Right atrium auricular region (tissue), 2 donors: ENCODE data around the gene FAM222A. TPM values are rescaled to one million over a fixed set of nuclear protein-coding genes. Genes with fewer than 3 reads are reported as not detected.
"Not testable (repeated sequence)": the region's sequence is repeated elsewhere in the genome, so short reads cannot be mapped to it uniquely, and the experiment has no call there.

Experiments
- DNase-seq: peaks from one replicate; pipeline ENCODE4 v3.0.0-alpha.2; 2019; ENCODE audit warnings: low spot score
- H3K27ac ChIP-seq, 2 donors: fragments of 200-600 bp; sonication (generic); 1 replicate in 1 of 2; 2 replicates in 1 of 2; pipeline ENCODE4 v1.5.1; 2016 to 2019
- H3K27me3 ChIP-seq, 2 donors: fragments of 200-600 bp; sonication (generic); one replicate each; pipeline versions ENCODE4 v1.5.1 to v1.6.0; 2017 to 2019
- H3K36me3 ChIP-seq: fragments of 200-600 bp; sonication (generic); one replicate; pipeline ENCODE4 v1.5.1; 2016
- H3K4me1 ChIP-seq, 2 donors: fragments of 200-600 bp; sonication (generic); one replicate each; pipeline versions ENCODE4 v1.5.1 to v1.6.0; 2017 to 2019
- H3K4me3 ChIP-seq, 2 donors: fragments of 200-600 bp; sonication (generic); 1 replicate in 1 of 2; 2 replicates in 1 of 2; pipeline ENCODE4 v1.5.1; 2017 to 2019; ENCODE audit warnings: mild to moderate bottlenecking in 1 of 2, moderate library complexity in 1 of 2
- H3K9me3 ChIP-seq, 2 donors: fragments of 200-600 bp; sonication (generic); one replicate each; pipeline ENCODE4 v1.5.1; 2019
- total RNA-seq, 2 donors: library from RNA; depleted of rRNA; stranded (reverse); fragments of >200 nt; gene quantifications; one replicate each; pipeline ENCODE4 v1.1.0, GENCODE V29; 2016
- TF ChIP-seq, protein P1 (sequence below), 2 donors: fragments of 200-600 bp; sonication (generic); IDR thresholded peaks; one replicate each; pipeline ENCODE4 v1.5.1; 2019; ENCODE audit warnings: antibody characterized with exemption in 2 of 2

The FAM222A gene
- total RNA-seq, 2 donors from 2014 or later, result 23.6 to 32.4 TPM

DNA sequence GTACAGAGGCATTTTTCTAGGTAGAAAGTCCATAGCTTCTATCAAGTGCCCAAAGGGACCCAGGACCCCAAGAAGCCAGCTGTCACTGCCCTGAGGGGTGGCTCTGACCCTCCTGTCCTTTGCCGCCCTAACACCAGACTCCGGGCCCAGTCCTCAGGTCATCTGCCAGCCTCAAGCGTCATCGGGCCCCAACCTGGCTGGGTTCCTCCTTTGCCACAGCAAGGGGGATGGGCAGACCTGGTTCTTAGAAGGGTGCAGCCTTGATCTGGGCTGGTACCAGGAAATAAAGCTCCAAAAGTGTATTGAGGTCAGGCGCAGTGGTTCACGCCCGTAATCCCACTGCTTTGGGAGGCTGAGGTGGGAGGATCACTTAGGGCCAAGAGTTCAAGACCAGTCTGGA, 27.1 kb upstream of the FAM222A start:
- H3K4me1 ChIP-seq, result no peaks in the 10 kb centered on the region
- no peaks in the 10 kb centered on the region for H3K27me3 ChIP-seq
- no peak overlapping the region for H3K4me3 ChIP-seq
- H3K36me3 ChIP-seq, result no peaks in the 10 kb centered on the region
- no peak overlapping the region for H3K27ac ChIP-seq
- DNase-seq, result no peak
- no peaks in the 10 kb centered on the region for H3K9me3 ChIP-seq
- TF ChIP-seq, protein P1, sequence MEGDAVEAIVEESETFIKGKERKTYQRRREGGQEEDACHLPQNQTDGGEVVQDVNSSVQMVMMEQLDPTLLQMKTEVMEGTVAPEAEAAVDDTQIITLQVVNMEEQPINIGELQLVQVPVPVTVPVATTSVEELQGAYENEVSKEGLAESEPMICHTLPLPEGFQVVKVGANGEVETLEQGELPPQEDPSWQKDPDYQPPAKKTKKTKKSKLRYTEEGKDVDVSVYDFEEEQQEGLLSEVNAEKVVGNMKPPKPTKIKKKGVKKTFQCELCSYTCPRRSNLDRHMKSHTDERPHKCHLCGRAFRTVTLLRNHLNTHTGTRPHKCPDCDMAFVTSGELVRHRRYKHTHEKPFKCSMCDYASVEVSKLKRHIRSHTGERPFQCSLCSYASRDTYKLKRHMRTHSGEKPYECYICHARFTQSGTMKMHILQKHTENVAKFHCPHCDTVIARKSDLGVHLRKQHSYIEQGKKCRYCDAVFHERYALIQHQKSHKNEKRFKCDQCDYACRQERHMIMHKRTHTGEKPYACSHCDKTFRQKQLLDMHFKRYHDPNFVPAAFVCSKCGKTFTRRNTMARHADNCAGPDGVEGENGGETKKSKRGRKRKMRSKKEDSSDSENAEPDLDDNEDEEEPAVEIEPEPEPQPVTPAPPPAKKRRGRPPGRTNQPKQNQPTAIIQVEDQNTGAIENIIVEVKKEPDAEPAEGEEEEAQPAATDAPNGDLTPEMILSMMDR (IDR thresholded peaks at IDR 0.05), result no peak

DNA sequence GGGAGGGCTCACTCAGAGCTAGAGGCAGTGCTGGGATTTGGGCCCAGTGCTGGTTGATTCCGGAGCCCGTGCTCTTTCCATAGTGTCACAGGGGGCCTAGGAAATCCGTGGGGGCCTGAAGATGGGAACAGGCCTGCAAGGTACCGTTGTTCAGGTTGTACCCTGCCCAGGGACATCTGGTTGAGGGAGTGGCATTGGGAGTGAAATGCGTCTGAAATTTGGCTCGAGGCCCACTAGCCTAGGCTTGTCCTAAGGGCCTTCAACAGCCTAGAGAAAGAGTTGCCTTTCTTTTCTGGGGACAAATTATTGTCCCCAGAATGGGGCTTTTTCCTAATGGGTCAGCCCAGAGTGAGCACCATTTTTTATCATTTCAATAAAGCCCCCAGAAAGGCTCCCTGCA, 26.4 kb upstream of the FAM222A start:
- no peaks in the 10 kb centered on the region for H3K27me3 ChIP-seq
- H3K27ac ChIP-seq, result no peak overlapping the region
- no peaks in the 10 kb centered on the region for H3K36me3 ChIP-seq
- no peaks in the 10 kb centered on the region for H3K4me1 ChIP-seq
- H3K9me3 ChIP-seq, result no peaks in the 10 kb centered on the region
- DNase-seq, result no peak
- no peak overlapping the region for H3K4me3 ChIP-seq
- TF ChIP-seq, protein P1 (IDR thresholded peaks at IDR 0.05), result no peak

- no peaks in the 10 kb centered on the region for H3K9me3 ChIP-seq
- no peak for DNase-seq
- H3K36me3 ChIP-seq, result no peaks in the 10 kb centered on the region
- no peaks in the 10 kb centered on the region for H3K27me3 ChIP-seq
- no peaks in the 10 kb centered on the region for H3K4me1 ChIP-seq
- TF ChIP-seq, protein P1 (IDR thresholded peaks at IDR 0.05), result no peak
- H3K27ac ChIP-seq, result no peak overlapping the region
- H3K4me3 ChIP-seq, result no peak overlapping the region
These were observed 24.2 kb upstream of the FAM222A start for GRCh38 chr12:109689426-109689825.

DNA sequence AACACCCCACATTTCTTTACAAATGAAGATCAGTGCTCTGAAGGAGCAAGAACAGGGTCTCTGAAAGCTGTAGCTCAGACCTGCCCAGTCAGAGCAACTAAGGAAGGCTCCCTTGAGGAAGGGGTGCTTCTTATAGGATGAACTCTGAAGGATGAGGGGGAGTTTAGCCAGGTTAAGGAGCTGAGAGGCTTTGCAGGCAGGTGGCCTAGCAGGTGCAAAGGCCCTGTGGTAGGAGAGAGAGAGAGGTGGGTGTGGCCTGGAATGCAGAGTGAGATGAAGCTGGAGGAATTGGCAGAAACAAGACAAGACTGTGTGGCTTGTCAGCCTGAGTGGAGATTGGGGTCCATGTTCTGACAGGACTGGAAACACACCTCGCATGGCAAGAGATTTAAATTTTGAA, 20.5 kb upstream of the FAM222A start:
- Histone ChIP-seq H3K9me3 (no peaks in the 10 kb centered on the region), H3K36me3 (no peaks in the 10 kb centered on the region), H3K4me1 (no peaks in the 10 kb centered on the region), H3K27ac (no peak overlapping the region), H3K4me3 (no peak overlapping the region), H3K27me3 (no peaks in the 10 kb centered on the region)
- DNase-seq, result no peak
- TF ChIP-seq, protein P1 (IDR thresholded peaks at IDR 0.05), result no peak

GRCh38 chr12:109693653-109694600, 19.7 kb upstream of the FAM222A start:
- H3K4me1 ChIP-seq, result no peaks in the 10 kb centered on the region
- H3K4me3 ChIP-seq, result no peak overlapping the region
- no peaks in the 10 kb centered on the region for H3K36me3 ChIP-seq
- TF ChIP-seq, protein P1 (IDR thresholded peaks at IDR 0.05), result no peak
- no peak for DNase-seq
- H3K27ac ChIP-seq, result no peak overlapping the region
- no peaks in the 10 kb centered on the region for H3K9me3 ChIP-seq
- H3K27me3 ChIP-seq, result no peaks in the 10 kb centered on the region

GRCh38 chr12:109694629-109695028, 19.0 kb upstream of the FAM222A start:
- H3K27ac ChIP-seq, H3K4me1 ChIP-seq, H3K4me3 ChIP-seq, H3K9me3 ChIP-seq, DNase-seq, H3K36me3 ChIP-seq, H3K27me3 ChIP-seq: not testable (repeated sequence)
